Tibial nerve (tissue), 4 donors: ENCODE data around the gene TMEM82.

ENCODE experiments used
- EP300 ChIP-seq, 2 donors: sonication (generic); formaldehyde crosslinking; IDR thresholded peaks; one replicate each; pipeline ENCODE4 v1.6.1; 2017; ENCODE audit warnings: antibody characterized with exemption in 2 of 2, mild to moderate bottlenecking in 1 of 2
- POLR2A ChIP-seq, 2 donors: fragments of 450-650 bp; IDR thresholded peaks; one replicate each; pipeline ENCODE4 v1.6.1; 2017; ENCODE audit warnings: antibody characterized with exemption in 2 of 2, mild to moderate bottlenecking in 2 of 2, moderate library complexity in 2 of 2
- TF ChIP-seq, protein P1 (sequence below), 5 experiments: fragments of 200-600 bp in 3 of 5; fragments of 450-650 bp in 2 of 5; sonication (generic) in 3 of 5; IDR thresholded peaks; one replicate each; pipeline ENCODE4 v1.5.1; 2016 to 2019; ENCODE audit warnings: antibody characterized with exemption in 5 of 5, mild to moderate bottlenecking in 3 of 5, moderate library complexity in 2 of 5

DNA sequence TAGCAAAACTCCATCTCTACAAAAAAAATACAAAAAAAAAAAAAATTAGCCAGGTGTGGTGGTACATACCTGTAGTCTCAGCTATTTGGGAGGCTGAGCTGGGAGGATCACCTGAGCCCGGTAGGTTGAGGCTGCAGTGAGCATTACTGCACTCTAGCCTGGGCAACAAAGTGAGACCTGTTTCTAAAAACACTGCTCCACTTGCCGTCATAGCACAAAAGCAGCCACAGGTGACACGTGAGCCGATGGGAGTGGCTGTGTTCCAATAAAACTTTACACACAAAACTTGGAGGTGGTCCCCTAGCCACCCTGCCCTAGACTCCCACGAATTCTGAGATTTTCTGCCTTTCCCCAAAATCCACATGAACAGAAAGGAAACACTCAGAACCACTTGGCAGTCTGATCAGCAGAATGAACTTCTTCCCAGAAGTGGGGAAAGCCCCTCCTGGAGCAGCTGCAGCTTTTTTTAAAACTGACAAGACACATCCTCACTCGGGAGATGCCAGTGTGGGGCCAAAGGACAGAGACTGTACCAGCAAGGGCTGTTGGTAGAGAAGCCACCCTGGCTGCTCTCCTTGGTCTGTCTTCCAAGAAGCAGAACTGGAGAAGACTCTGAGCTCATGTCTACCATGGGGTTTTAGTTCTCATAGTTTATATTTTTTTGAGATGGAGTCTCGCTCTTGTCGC lies 34.9 kb upstream of the TMEM82 start:
- TF ChIP-seq POLR2A (IDR thresholded peaks at IDR 0.05), result no peak
- TF ChIP-seq, protein P1, sequence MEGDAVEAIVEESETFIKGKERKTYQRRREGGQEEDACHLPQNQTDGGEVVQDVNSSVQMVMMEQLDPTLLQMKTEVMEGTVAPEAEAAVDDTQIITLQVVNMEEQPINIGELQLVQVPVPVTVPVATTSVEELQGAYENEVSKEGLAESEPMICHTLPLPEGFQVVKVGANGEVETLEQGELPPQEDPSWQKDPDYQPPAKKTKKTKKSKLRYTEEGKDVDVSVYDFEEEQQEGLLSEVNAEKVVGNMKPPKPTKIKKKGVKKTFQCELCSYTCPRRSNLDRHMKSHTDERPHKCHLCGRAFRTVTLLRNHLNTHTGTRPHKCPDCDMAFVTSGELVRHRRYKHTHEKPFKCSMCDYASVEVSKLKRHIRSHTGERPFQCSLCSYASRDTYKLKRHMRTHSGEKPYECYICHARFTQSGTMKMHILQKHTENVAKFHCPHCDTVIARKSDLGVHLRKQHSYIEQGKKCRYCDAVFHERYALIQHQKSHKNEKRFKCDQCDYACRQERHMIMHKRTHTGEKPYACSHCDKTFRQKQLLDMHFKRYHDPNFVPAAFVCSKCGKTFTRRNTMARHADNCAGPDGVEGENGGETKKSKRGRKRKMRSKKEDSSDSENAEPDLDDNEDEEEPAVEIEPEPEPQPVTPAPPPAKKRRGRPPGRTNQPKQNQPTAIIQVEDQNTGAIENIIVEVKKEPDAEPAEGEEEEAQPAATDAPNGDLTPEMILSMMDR (IDR thresholded peaks at IDR 0.05), result no peak
- no peak for TF ChIP-seq EP300 (IDR thresholded peaks at IDR 0.05)
